ENCODE results near the gene ASCL2. TPM values are rescaled to one million over a fixed set of nuclear protein-coding genes. Genes with fewer than 3 reads are reported as not detected.

ASCL2 gene
- total RNA-seq, 2 donors from 2014 or later, result 0.18 TPM; not detected in 1

DNA sequence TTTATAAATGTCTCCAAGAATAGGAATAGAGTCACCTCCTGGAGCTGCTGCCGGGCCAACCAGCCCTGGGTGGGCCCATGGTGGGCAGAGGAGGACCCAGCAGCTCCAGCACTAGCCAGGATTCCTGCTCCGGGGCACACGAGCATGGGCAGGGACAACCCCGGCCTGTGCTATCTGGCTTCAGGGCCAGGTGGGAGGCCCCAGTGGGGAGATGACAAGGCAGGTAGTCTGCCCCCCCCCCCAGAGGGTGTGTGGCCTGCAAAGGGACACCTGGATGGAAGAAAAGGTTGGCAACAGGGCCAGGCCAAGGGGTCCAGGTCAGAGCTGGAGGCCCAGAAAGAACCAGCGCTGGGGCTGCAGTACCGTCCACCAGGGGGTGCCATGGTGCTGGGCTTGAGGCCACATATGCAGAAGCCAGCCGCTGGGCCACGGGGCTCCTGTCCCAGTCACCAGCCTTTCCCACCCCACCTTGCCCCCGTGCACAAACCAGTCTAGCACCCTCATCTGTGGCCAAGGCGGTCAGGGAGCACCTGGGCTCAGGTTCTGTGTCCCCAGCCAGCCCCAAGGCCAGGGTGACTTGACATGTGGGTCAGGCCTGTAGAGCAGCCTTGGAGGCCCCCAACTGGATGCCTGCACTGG, 34.9 kb upstream of the ASCL2 start:
- Mint-ChIP-seq H3K4me3 (peak overlapping the region; percentile 84), H3K27ac (peak overlapping the region; percentile 88), H3K27me3 (no peaks in the 10 kb centered on the region), H3K36me3 (ENCODE audit: low read depth) (peaks cover 3% of the 10 kb centered on the region), H3K4me1 (peaks cover 23% of the 10 kb centered on the region)
- DNase-seq (peak; percentile 63 to 83 (median 75)), ATAC-seq (peak; percentile 61)
- no peaks in the 10 kb centered on the region for H3K9me3 ChIP-seq (ENCODE audit: control insufficient read depth, low read length, poor library complexity, severe bottlenecking)

GRCh38 chr11:2304506-2305139, 34.2 kb upstream of the ASCL2 start:
- peak in 1 of 3 donors; percentile 1 for DNase-seq
- peak overlapping the region; percentile 88 for H3K27ac Mint-ChIP-seq
- no peak for ATAC-seq
- peaks cover 3% of the 10 kb centered on the region for H3K36me3 Mint-ChIP-seq (ENCODE audit: low read depth)
- no peaks in the 10 kb centered on the region for H3K27me3 Mint-ChIP-seq
- peak overlapping the region; percentile 19 for H3K4me3 Mint-ChIP-seq
- H3K4me1 Mint-ChIP-seq, result peaks cover 25% of the 10 kb centered on the region
- no peaks in the 10 kb centered on the region for H3K9me3 ChIP-seq (ENCODE audit: control insufficient read depth, low read length, poor library complexity, severe bottlenecking)

DNA sequence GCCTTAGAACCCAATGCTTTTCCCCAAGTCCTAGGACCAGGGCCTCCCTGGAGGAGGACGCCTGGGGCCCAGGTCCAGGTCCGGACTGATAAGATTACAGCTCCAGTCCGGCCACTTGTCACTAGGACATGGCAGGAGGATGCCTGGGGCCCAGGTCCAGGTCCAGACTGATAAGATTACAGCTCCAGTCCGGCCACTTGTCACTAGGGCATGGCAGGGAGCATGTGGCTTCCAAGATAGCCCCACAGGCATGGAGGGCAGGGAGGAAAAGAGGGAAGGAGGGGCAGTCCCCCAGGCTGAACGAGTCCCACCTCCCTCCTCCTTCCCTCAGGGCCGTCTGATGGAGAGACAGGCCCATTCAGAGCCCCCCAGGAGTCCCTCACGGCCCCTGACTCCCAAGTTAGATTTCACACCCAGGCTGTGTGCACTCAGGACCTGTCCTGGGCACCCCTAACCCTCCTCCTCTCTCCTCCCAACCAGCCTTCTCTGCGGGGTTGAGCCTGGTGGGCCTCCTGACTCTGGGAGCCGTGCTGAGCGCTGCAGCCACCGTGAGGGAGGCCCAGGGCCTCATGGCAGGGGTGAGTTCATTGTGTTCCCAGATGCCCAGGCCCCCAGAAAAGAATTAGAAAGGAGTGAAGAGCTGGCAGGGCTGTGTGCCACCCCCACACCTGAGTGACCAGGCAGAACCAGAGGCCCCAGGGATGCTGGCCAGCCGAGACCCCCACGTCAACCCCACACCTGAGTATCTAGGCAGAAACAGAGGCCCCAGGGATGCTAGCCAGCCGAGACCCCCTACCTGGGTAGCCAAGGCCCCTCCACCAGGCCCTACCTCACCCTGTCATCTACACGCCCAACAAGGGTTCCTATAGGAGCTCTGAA, 33.5 kb upstream of the ASCL2 start:
- H3K4me1 Mint-ChIP-seq, result peaks cover 28% of the 10 kb centered on the region
- DNase-seq (peak in 1 of 3 donors; percentile 3), ATAC-seq (no peak)
- peak overlapping the region; percentile 88 for H3K27ac Mint-ChIP-seq
- no peaks in the 10 kb centered on the region for H3K27me3 Mint-ChIP-seq
- H3K4me3 Mint-ChIP-seq, result peak overlapping the region; percentile 97
- H3K9me3 ChIP-seq (ENCODE audit: control insufficient read depth, low read length, poor library complexity, severe bottlenecking), result no peaks in the 10 kb centered on the region
- H3K36me3 Mint-ChIP-seq (ENCODE audit: low read depth), result peaks cover 3% of the 10 kb centered on the region

DNA sequence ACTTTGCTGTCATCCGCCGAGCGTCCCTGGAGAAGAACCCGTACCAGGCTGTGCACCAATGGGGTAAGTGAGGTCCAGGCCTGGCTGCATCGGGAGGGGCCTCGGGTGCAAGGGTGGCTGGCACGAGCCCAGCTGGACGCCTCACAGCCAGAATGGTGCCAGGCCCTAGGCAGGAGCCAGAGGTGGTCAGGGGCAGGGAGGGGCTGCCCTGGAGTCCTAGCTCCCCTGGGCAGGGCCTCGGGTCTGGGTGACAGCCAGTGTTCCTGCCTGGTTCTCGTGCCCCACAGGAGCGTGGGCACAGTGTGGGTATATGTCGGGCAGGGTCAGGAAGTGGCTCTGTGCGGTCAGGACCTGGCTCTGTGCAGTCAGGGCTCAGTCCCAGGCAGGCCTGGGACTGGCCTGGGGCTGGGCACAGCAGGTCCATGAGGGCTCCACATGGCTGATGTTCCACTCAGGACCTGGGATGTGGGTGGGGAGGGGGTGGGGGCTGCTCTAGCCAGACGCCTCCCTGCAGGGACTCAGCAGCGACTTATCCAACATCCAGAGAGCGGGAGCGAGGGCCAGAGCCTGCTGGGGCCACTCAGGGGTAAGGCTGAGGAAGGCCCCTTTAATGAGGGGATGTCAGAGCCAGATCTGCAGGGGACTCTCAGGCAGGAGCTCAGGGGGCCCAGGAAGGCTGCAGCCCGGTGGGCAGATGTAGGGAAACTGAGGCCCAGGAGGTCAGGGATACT, 32.7 kb upstream of the ASCL2 start:
- Mint-ChIP-seq H3K4me1 (peaks cover 30% of the 10 kb centered on the region), H3K27ac (peak overlapping the region; percentile 84), H3K27me3 (no peaks in the 10 kb centered on the region), H3K36me3 (ENCODE audit: low read depth) (peaks cover 3% of the 10 kb centered on the region), H3K4me3 (peak overlapping the region; percentile 97)
- ATAC-seq (no peak), DNase-seq (peak in 1 of 3 donors; percentile 4)
- no peaks in the 10 kb centered on the region for H3K9me3 ChIP-seq (ENCODE audit: control insufficient read depth, low read length, poor library complexity, severe bottlenecking)

DNA sequence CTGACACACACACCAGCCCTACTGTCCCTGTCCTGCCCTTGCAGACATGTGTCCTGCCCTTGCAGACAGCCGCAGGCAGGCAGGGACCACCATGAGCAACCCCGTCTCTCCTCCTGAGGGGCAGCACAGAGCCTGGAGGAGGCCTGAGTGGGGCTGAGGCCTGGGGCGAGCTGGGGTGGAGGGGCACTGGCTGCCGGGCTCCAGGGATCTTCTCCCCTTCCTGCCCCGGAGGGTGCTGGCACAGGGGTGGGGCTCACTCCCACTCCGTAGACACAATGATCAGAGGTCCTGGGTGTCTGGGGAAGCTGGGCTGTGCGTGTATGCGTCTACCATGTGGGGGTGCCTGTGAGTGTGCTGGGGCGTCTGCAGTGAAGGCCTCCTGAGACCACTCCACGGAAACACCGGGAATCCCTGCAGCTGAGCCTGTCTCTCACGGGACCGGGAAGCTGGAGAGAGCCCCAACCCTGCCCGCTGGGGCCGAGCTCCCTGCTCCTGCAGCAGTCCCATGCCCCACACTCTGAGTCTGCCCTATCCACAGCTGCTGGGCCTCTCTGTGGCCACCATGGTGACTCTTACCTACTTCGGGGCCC, 32.0 kb upstream of the ASCL2 start:
- DNase-seq, result peak in 2 of 3 donors; percentile 4 to 10
- no peaks in the 10 kb centered on the region for H3K9me3 ChIP-seq (ENCODE audit: control insufficient read depth, low read length, poor library complexity, severe bottlenecking)
- peaks cover 29% of the 10 kb centered on the region for H3K4me1 Mint-ChIP-seq
- H3K27ac Mint-ChIP-seq, result peak overlapping the region; percentile 84
- H3K36me3 Mint-ChIP-seq (ENCODE audit: low read depth), result peaks cover 3% of the 10 kb centered on the region
- H3K4me3 Mint-ChIP-seq, result peak overlapping the region; percentile 97
- peak; percentile 38 for ATAC-seq
- H3K27me3 Mint-ChIP-seq, result no peaks in the 10 kb centered on the region

GRCh38 chr11:2301631-2302305, 31.4 kb upstream of the ASCL2 start, which contains the start of the genes C11orf21 and TSPAN32:
TSS of gene C11orf21 (minus strand) at chr11:2301918. CDS start at chr11:2301808, 110 bp downstream.
TSS of gene TSPAN32 (plus strand) at chr11:2302013. CDS start at chr11:2302150, 137 bp downstream.
- Mint-ChIP-seq H3K27me3 (no peaks in the 10 kb centered on the region), H3K4me1 (peaks cover 31% of the 10 kb centered on the region), H3K4me3 (peak within 1 kb of the TSS; percentile 97), H3K27ac (peak within 1 kb of the TSS; percentile 84), H3K36me3 (ENCODE audit: low read depth) (peaks cover 3% of the 10 kb centered on the region)
- H3K9me3 ChIP-seq (ENCODE audit: control insufficient read depth, low read length, poor library complexity, severe bottlenecking), result no peaks in the 10 kb centered on the region
- DNase-seq (peak; percentile 28 to 53 (median 45)), ATAC-seq (peak; percentile 77)

GRCh38 chr11:2300936-2301630, 30.7 kb upstream of the ASCL2 start:
- ATAC-seq (peak; percentile 11), DNase-seq (peak in 2 of 3 donors; percentile 4 to 6)
- H3K9me3 ChIP-seq (ENCODE audit: control insufficient read depth, low read length, poor library complexity, severe bottlenecking), result no peaks in the 10 kb centered on the region
- peaks cover 26% of the 10 kb centered on the region for H3K4me1 Mint-ChIP-seq
- peak overlapping the region; percentile 84 for H3K27ac Mint-ChIP-seq
- H3K4me3 Mint-ChIP-seq, result peak overlapping the region; percentile 97
- H3K36me3 Mint-ChIP-seq (ENCODE audit: low read depth), result peaks cover 3% of the 10 kb centered on the region
- no peaks in the 10 kb centered on the region for H3K27me3 Mint-ChIP-seq

- H3K27ac Mint-ChIP-seq, result peak overlapping the region; percentile 84
- H3K4me1 Mint-ChIP-seq, result peaks cover 20% of the 10 kb centered on the region
- H3K9me3 ChIP-seq (ENCODE audit: control insufficient read depth, low read length, poor library complexity, severe bottlenecking), result no peaks in the 10 kb centered on the region
- peak in 1 of 3 donors; percentile 3 for DNase-seq
- ATAC-seq, result no peak
- H3K36me3 Mint-ChIP-seq (ENCODE audit: low read depth), result peaks cover 3% of the 10 kb centered on the region
- no peaks in the 10 kb centered on the region for H3K27me3 Mint-ChIP-seq
- H3K4me3 Mint-ChIP-seq, result peak overlapping the region; percentile 97
Measured at GRCh38 chr11:2300290-2300935, 30.0 kb upstream of the ASCL2 start.

DNA sequence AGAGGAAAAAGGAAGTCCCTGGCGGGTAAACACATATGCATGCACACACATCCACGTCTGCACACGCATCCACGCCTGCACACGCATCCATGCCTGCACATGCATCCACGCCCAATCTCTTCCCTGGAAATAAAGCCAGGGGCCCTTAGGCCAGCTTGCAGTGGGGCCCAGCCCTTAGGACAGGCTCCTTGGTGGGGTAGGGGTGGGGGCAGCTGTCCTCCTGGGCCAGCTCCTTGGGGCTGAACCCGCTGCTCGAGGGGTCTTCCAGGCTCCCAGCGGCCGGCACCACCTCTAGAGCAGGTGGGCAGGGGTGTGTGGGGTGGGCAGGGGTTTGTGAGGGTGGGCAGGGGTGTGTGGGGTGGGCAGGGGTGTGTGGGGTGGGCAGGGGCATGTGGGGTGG, 29.4 kb upstream of the ASCL2 start:
- peaks cover 19% of the 10 kb centered on the region for H3K4me1 Mint-ChIP-seq
- peak overlapping the region; percentile 24 for H3K27ac Mint-ChIP-seq
- H3K9me3 ChIP-seq (ENCODE audit: control insufficient read depth, low read length, poor library complexity, severe bottlenecking), result no peaks in the 10 kb centered on the region
- no peaks in the 10 kb centered on the region for H3K27me3 Mint-ChIP-seq
- peaks cover 3% of the 10 kb centered on the region for H3K36me3 Mint-ChIP-seq (ENCODE audit: low read depth)
- DNase-seq, result peak in 2 of 3 donors; percentile 2 to 7
- H3K4me3 Mint-ChIP-seq, result peak overlapping the region; percentile 77
- ATAC-seq, result no peak

GRCh38 chr11:2298795-2299761, 28.7 kb upstream of the ASCL2 start:
- Mint-ChIP-seq H3K4me3 (peak overlapping the region; percentile 77), H3K4me1 (peaks cover 23% of the 10 kb centered on the region), H3K27ac (peak overlapping the region; percentile 59), H3K36me3 (ENCODE audit: low read depth) (peaks cover 3% of the 10 kb centered on the region), H3K27me3 (no peaks in the 10 kb centered on the region)
- DNase-seq (peak in 2 of 3 donors; percentile 2 to 12), ATAC-seq (no peak)
- H3K9me3 ChIP-seq (ENCODE audit: control insufficient read depth, low read length, poor library complexity, severe bottlenecking), result no peaks in the 10 kb centered on the region
